NB4 (cell line): ENCODE data around the gene FGF4.

Experiments used
- TF ChIP-seq, protein P1 (sequence below): IDR thresholded peaks from one replicate; pipeline ENCODE4 v1.5.1; 2012; ENCODE audit warnings: low read depth, low read length
- TF ChIP-seq, protein P2 (sequence below): IDR thresholded peaks from 2 replicates; pipeline ENCODE4 v1.6.1; 2011; ENCODE audit warnings: low read depth, low read length

DNA sequence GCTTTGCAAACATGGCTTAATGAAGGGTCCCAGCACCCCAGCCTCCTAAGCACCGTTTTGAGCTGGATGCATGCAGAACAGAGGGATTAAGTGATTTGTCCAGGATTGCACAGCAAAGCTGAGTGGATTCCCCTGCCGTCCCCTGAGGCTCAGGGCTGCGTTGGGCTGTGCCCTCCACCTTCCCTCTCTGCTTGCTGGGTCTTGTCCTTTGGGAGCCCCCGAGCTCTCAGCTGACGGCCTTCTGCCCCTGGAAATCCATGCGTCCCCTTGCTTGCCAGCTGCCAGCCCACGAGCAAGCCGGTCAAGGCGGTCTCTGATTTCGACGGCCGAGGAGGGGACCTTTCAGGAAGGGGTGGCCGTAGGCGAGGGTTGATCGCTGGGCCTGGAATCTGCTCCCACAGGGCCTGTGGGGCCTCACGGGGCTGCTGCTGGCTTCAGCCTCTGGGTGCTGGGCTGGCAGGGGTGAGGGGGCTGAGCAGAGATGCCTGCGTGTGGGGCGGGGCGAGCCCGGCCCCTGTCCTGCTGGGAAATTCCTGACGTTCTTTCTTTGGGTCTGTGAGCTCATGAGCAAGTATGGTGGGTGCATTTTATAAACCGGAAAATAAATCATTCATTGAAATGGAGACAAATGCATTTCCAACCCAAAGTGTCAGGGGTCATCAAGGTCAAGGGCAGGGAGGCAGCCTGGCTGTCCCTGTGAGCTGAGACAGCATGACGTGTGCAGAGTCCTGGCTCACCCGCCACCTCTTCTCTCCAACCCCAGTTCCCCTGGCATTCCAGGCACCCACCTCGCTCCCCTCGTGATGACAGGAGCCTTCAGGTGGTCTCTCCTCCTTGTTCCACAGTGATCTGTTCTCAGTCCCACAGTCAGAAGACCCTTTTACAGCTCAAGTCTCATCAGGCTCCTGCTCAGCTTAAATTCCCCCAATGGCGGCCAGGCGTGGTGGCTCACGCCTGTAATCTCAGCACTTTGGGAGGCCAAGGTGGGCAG, 28.1 kb downstream of the FGF4 start:
- TF ChIP-seq, protein P1, sequence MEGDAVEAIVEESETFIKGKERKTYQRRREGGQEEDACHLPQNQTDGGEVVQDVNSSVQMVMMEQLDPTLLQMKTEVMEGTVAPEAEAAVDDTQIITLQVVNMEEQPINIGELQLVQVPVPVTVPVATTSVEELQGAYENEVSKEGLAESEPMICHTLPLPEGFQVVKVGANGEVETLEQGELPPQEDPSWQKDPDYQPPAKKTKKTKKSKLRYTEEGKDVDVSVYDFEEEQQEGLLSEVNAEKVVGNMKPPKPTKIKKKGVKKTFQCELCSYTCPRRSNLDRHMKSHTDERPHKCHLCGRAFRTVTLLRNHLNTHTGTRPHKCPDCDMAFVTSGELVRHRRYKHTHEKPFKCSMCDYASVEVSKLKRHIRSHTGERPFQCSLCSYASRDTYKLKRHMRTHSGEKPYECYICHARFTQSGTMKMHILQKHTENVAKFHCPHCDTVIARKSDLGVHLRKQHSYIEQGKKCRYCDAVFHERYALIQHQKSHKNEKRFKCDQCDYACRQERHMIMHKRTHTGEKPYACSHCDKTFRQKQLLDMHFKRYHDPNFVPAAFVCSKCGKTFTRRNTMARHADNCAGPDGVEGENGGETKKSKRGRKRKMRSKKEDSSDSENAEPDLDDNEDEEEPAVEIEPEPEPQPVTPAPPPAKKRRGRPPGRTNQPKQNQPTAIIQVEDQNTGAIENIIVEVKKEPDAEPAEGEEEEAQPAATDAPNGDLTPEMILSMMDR = no peak
- TF ChIP-seq, protein P2, sequence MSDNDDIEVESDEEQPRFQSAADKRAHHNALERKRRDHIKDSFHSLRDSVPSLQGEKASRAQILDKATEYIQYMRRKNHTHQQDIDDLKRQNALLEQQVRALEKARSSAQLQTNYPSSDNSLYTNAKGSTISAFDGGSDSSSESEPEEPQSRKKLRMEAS = no peak
